Activated T-helper 1 cell treated with anti-CD3 and anti-CD28 coated beads, Interleukin-12 subunit alpha, Interleukin-12 subunit beta, Interleukin-2, Interleukin-4 antibody, amounts not matched to agents 30 ng/mL and 10 ng/mL and 1 ng/mL, durations not matched to agents 14 hours and 24 hours and 36 hours (primary cell): ENCODE results near the gene SP5. TPM values are rescaled to one million over a fixed set of nuclear protein-coding genes. Genes with fewer than 3 reads are reported as not detected.
"Not testable (repeated sequence)": the region's sequence is repeated elsewhere in the genome, so short reads cannot be mapped to it uniquely, and the experiment has no call there.

ENCODE experiments used
- DNase-seq: peaks from one replicate; pipeline ENCODE4 v3.0.0; 2021; ENCODE audit warnings: low spot score
- H3K27ac Mint-ChIP-seq: one replicate; pipeline ENCODE4 v1.8.0; 2021; ENCODE audit warnings: mild to moderate bottlenecking, mixed read lengths
- H3K27me3 Mint-ChIP-seq: one replicate; pipeline ENCODE4 v1.8.0; 2022; ENCODE audit warnings: mild to moderate bottlenecking, moderate library complexity, mixed read lengths; ENCODE audit not compliant: insufficient read depth
- H3K36me3 Mint-ChIP-seq: one replicate; pipeline ENCODE4 v1.8.0; 2021; ENCODE audit warnings: low read depth, mixed read lengths
- H3K4me1 Mint-ChIP-seq: one replicate; pipeline ENCODE4 v1.8.0; 2021; ENCODE audit warnings: low read depth, mixed read lengths
- H3K4me3 Mint-ChIP-seq: one replicate; pipeline ENCODE4 v1.8.0; 2021; ENCODE audit warnings: mild to moderate bottlenecking, moderate library complexity, mixed read lengths
- H3K9me3 Mint-ChIP-seq: one replicate; pipeline ENCODE4 v1.8.0; 2021; ENCODE audit warnings: mixed read lengths
- intact Hi-C: fragments of 100-400 bp; cut with micrococcal nuclease; formaldehyde crosslinking; loops from one replicate; pipeline ENCODE4 v1.15.1; 2024
- total RNA-seq: library from RNA; stranded (reverse); gene quantifications from 2 replicates; pipeline ENCODE4 v1.2.3, GENCODE V29; 2022

The SP5 gene
- total RNA-seq, 1 donor from 2014 or later = not detected

DNA sequence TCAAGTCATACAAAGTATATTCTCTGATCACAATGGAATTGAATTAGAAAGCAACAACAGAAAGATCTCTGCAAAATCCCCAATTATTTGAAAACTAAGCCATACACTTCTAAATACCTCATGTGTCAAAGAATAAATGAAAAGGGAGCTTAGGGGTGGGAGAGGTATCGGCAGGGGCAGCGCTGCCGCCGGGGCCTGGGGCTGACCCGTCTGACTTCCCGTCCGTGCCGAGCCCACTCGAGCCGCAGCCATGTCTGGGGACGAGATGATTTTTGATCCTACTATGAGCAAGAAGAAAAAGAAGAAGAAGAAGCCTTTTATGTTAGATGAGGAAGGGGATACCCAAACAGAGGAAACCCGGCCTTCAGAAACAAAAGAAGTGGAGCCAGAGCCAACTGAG lies 36.4 kb downstream of the SP5 start:
- H3K36me3 Mint-ChIP-seq, DNase-seq, H3K27ac Mint-ChIP-seq, H3K4me3 Mint-ChIP-seq, H3K9me3 Mint-ChIP-seq, H3K4me1 Mint-ChIP-seq, intact Hi-C loops: not testable (repeated sequence)
- peaks cover 18% of the 10 kb centered on the region for H3K27me3 Mint-ChIP-seq

GRCh38 chr2:170761572-170761971 lies 46.4 kb downstream of the SP5 start:
- intact Hi-C loops = no loop called here
- Mint-ChIP-seq H3K9me3 (no peaks in the 10 kb centered on the region), H3K36me3 (no peaks in the 10 kb centered on the region), H3K4me1 (no peaks in the 10 kb centered on the region), H3K27me3 (no peaks in the 10 kb centered on the region), H3K27ac (no peak overlapping the region), H3K4me3 (no peak overlapping the region)
- DNase-seq = no peak

GRCh38 chr2:170762760-170763159 lies 47.6 kb downstream of the SP5 start:
- no peak overlapping the region for H3K27ac Mint-ChIP-seq
- H3K36me3 Mint-ChIP-seq = no peaks in the 10 kb centered on the region
- no peak for DNase-seq
- H3K4me1 Mint-ChIP-seq = no peaks in the 10 kb centered on the region
- H3K4me3 Mint-ChIP-seq = no peak overlapping the region
- no peaks in the 10 kb centered on the region for H3K9me3 Mint-ChIP-seq
- intact Hi-C loops = no loop called here
- H3K27me3 Mint-ChIP-seq = no peaks in the 10 kb centered on the region

DNA sequence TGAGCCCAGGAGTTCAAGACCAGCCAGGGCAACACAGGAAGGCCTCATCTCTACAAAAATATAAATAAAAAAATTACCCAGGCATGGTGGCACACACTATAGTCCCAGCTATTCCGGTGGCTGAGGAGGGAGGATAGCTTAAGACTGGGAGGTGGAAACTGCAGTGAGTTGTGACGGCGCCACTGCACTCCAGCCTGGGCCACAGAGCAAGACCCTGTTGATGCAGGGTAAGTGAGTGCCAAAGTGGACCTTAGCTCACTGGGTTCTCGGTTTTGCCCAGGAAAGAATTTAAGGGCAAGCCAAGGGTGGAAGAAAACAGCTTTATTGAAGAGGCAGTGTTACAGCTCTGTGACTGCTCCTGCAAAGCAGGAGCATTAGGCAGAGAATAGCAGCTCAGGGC lies 48.1 kb downstream of the SP5 start:
- no peaks in the 10 kb centered on the region for H3K27me3 Mint-ChIP-seq
- intact Hi-C loops = no loop called here
- DNase-seq = no peak
- no peaks in the 10 kb centered on the region for H3K9me3 Mint-ChIP-seq
- H3K4me3 Mint-ChIP-seq = no peak overlapping the region
- H3K36me3 Mint-ChIP-seq = no peaks in the 10 kb centered on the region
- H3K4me1 Mint-ChIP-seq = no peaks in the 10 kb centered on the region
- H3K27ac Mint-ChIP-seq = no peak overlapping the region

GRCh38 chr2:170764880-170765261 lies 49.7 kb downstream of the SP5 start:
- Mint-ChIP-seq H3K9me3 (no peaks in the 10 kb centered on the region), H3K27me3 (peaks cover 7% of the 10 kb centered on the region), H3K4me1 (peaks cover under 1% of the 10 kb centered on the region), H3K4me3 (no peak overlapping the region), H3K36me3 (no peaks in the 10 kb centered on the region), H3K27ac (no peak overlapping the region)
- DNase-seq = no peak
- intact Hi-C loops = no loop called here

DNA sequence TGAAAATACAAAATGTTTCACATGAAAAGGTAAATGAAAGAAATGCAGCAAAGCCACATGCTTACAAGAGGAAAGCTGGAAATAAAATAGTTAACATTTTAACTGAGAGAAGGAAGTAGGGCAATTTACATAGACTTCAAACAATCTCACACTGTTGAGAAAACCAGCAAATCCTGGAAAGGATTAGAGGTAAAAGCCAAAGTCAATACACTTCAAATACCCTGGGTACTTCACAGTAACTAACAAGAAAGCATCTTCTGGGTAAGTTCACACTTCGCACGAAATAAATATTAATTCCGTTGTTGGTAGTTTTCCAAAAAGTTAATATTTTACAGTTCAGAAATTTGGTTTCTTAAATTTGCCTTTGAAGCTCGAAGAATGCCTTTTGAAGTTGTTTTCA lies 51.6 kb downstream of the SP5 start:
- Mint-ChIP-seq H3K27ac (no peak overlapping the region), H3K36me3 (no peaks in the 10 kb centered on the region), H3K4me1 (peaks cover 7% of the 10 kb centered on the region), H3K4me3 (no peak overlapping the region), H3K27me3 (peaks cover 12% of the 10 kb centered on the region), H3K9me3 (no peaks in the 10 kb centered on the region)
- no peak for DNase-seq
- intact Hi-C loops = no loop called here

Other genes with a start within 250 kb of the SP5 start
- gene ERICH2, start 55.0 kb downstream of the SP5 start, total RNA-seq = not detected in 2 replicates
- gene GAD1, start 101.5 kb downstream of the SP5 start, total RNA-seq = 4.7 and 5.3 TPM in 2 replicates
- gene GORASP2, start 213.9 kb downstream of the SP5 start, total RNA-seq = 99.5 and 104 TPM in 2 replicates